ENCODE measurements around the gene KCNK15. TPM values are rescaled to one million over a fixed set of nuclear protein-coding genes. Genes with fewer than 3 reads are reported as not detected.
"Not testable (repeated sequence)": the region's sequence is repeated elsewhere in the genome, so short reads cannot be mapped to it uniquely, and the experiment has no call there.

The KCNK15 gene
- total RNA-seq, 1 donor from 2014 or later = not detected

- no peak for DNase-seq (ENCODE audit: low read depth)
Measured at GRCh38 chr20:44758247-44759101, 12.8 kb downstream of the KCNK15 start.

GRCh38 chr20:44759595-44759994 lies 13.9 kb downstream of the KCNK15 start:
- DNase-seq (ENCODE audit: low read depth) = no peak

- no peak for DNase-seq (ENCODE audit: low read depth)
Measured at GRCh38 chr20:44761423-44761822, 15.8 kb downstream of the KCNK15 start.

- DNase-seq (ENCODE audit: low read depth) = no peak
Measured at GRCh38 chr20:44762466-44763140, 16.9 kb downstream of the KCNK15 start.

- not testable (repeated sequence) for DNase-seq (ENCODE audit: low read depth)
Measured at GRCh38 chr20:44763798-44764197, 18.1 kb downstream of the KCNK15 start.

- DNase-seq (ENCODE audit: low read depth) = no peak
Measured at GRCh38 chr20:44765091-44765490, 19.4 kb downstream of the KCNK15 start.

- DNase-seq (ENCODE audit: low read depth) = no peak
Measured at GRCh38 chr20:44765701-44766347, 20.2 kb downstream of the KCNK15 start.

GRCh38 chr20:44768256-44768655 lies 22.6 kb downstream of the KCNK15 start:
- no peak for DNase-seq (ENCODE audit: low read depth)

GRCh38 chr20:44768854-44769480 lies 23.3 kb downstream of the KCNK15 start:
- no peak for DNase-seq (ENCODE audit: low read depth)

GRCh38 chr20:44769481-44769863 lies 23.8 kb downstream of the KCNK15 start:
- DNase-seq (ENCODE audit: low read depth) = no peak

- DNase-seq (ENCODE audit: low read depth) = no peak
Measured at GRCh38 chr20:44770484-44771171, 25.0 kb downstream of the KCNK15 start.

- no peak for DNase-seq (ENCODE audit: low read depth)
Measured at GRCh38 chr20:44771172-44771535, 25.5 kb downstream of the KCNK15 start.

GRCh38 chr20:44772636-44773035 lies 27.0 kb downstream of the KCNK15 start:
- no peak for DNase-seq (ENCODE audit: low read depth)

- no peak for DNase-seq (ENCODE audit: low read depth)
Measured at GRCh38 chr20:44773070-44773829, 27.6 kb downstream of the KCNK15 start.

GRCh38 chr20:44776980-44777379 lies 31.3 kb downstream of the KCNK15 start:
- DNase-seq (ENCODE audit: low read depth) = peak; percentile 57

- DNase-seq (ENCODE audit: low read depth) = peak; percentile 71
Measured at GRCh38 chr20:44780226-44780625, 34.6 kb downstream of the KCNK15 start.

- DNase-seq (ENCODE audit: low read depth) = no peak
Measured at GRCh38 chr20:44781118-44781517, 35.5 kb downstream of the KCNK15 start.

GRCh38 chr20:44781791-44782190 lies 36.1 kb downstream of the KCNK15 start:
- DNase-seq (ENCODE audit: low read depth) = no peak

- no peak for DNase-seq (ENCODE audit: low read depth)
Measured at GRCh38 chr20:44784688-44785087, 39.0 kb downstream of the KCNK15 start.

GRCh38 chr20:44785768-44786167 lies 40.1 kb downstream of the KCNK15 start:
- peak; percentile 15 for DNase-seq (ENCODE audit: low read depth)

Data from myocyte (in vitro differentiated cells).